VCaP (cell line): ENCODE measurements around the gene C6orf89.

Experiments used
- H3K27ac ChIP-seq: fragments of 450-650 bp; 2 replicates; pipeline ENCODE4 v1.5.1; 2017
- CTCF ChIP-seq: fragments of 450-650 bp; conservative IDR thresholded peaks from 2 replicates; pipeline ENCODE4 v1.5.1; 2017; ENCODE audit warnings: mild to moderate bottlenecking, moderate library complexity

The C6orf89 gene

GRCh38 chr6:36865835-36866234 is 19.9 kb upstream of the C6orf89 start:
- no peak overlapping the region for H3K27ac ChIP-seq
- no peak for TF ChIP-seq CTCF

- no peak overlapping the region for H3K27ac ChIP-seq
- no peak for TF ChIP-seq CTCF
Measured at GRCh38 chr6:36867471-36868224, 18.1 kb upstream of the C6orf89 start.

GRCh38 chr6:36871686-36872085 is 14.1 kb upstream of the C6orf89 start:
- TF ChIP-seq CTCF: no peak
- H3K27ac ChIP-seq: no peak overlapping the region

- H3K27ac ChIP-seq: peak overlapping the region; percentile 94; the same call in 1 of the 2 replicates
- TF ChIP-seq CTCF: no peak
Measured at GRCh38 chr6:36873115-36873514, 12.6 kb upstream of the C6orf89 start.

GRCh38 chr6:36873612-36874442 is 11.9 kb upstream of the C6orf89 start:
- TF ChIP-seq CTCF: peak; percentile 46

GRCh38 chr6:36874443-36875249 is 11.1 kb upstream of the C6orf89 start, which contains the start of gene PPIL1:
TSS of gene PPIL1 (minus strand) at chr6:36874803. CDS start at chr6:36874772, 31 bp downstream.
- no peak for TF ChIP-seq CTCF
- peak within 1 kb of the TSS; percentile 94 for H3K27ac ChIP-seq

More at GRCh38 chr6:36873612-36874442, 11.9 kb upstream of the C6orf89 start:
- peak overlapping the region; percentile 94 for H3K27ac ChIP-seq

GRCh38 chr6:36875250-36875633 is 10.5 kb upstream of the C6orf89 start:
- no peak for TF ChIP-seq CTCF
- peak overlapping the region; percentile 94 for H3K27ac ChIP-seq
